Measurements from ENCODE around the gene XRCC4.
A peak's percentile ranks its signal among the peaks of the same experiment; 100 is the strongest.

The XRCC4 gene

GRCh38 chr5:83277154-83277553 lies 199.8 kb downstream of the XRCC4 start:
- DNase-seq (ENCODE audit: low spot score) = no peak

DNA sequence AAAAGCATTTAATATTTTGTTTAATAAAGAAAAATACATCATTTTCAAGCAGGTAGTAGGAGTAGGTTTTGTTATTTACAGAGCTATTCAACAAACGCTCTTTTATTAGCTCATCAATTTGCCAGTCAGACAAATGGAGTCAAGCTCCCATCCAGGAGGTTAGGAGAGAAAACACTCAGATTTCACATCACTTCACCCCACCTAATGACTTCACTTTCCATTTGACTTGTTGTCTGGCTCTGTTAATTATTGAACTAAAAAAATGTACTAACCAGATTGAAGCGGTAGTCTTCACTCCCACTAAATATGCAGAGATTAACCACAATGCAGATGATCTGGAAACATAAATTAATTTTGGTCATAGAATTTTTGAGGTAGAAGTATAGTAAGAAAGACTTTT lies 200.6 kb downstream of the XRCC4 start:
- no peak for DNase-seq (ENCODE audit: low spot score)

DNA sequence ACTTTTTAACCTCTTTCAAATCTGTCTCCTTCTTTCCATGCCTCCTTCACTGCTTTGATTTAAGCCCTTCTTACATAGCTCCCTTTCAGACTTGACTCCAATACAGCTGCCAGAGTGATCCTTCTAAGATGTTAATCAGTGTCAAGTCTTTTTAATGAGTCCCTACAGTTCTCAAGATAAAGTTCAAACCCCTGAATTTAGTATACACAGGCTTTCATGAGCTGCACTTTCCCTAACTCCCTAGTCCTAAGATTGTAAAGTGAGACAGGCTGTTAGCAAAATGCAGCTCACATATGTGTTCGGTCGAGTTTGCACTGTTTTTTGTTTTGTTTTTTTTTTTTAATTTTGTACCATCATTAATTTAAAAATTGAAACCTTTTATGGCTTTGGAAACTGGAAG lies 203.8 kb downstream of the XRCC4 start:
- DNase-seq (ENCODE audit: low spot score) = no peak

GRCh38 chr5:83281658-83282057 lies 204.3 kb downstream of the XRCC4 start:
- DNase-seq (ENCODE audit: low spot score) = peak; percentile 76

DNA sequence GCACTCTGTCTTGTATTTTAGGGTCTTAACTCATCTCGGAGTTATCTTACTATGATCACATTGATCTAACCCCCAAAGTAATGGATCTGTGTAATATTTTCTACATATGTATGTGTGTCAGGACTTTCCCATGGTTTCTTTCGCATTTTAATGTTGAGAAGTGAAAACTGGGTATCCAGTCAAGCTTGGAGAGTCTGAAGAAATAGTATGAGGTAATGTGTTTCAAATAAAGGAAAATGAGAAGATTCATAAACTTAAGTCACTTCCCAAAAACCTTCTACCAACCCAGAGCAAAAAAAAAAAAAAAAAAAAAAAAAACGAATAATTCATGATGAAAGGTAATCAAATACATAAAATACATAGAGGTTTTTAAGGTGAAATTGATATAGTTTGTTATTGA lies 206.4 kb downstream of the XRCC4 start:
- no peak for DNase-seq (ENCODE audit: low spot score)

- DNase-seq (ENCODE audit: low spot score) = no peak
Observed at GRCh38 chr5:83285661-83286398, 208.5 kb downstream of the XRCC4 start.

DNA sequence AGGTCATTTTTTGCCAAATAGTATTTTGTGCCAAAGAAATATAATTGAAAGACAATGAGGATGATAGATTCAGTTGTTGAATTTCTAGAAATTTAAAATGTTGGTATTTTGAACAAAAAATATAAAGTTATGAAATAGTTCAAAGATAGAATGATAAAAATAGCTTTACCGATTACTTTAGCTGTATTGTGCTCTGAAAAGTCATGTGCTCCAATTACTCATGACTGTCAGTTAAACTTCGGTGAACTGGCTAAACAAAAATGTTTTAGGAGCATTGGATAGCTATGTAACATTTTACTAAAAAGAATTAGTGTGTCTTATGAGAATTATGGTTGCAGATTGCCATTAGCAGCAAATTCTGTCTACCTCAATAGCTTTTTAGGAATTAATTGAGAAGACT lies 216.9 kb downstream of the XRCC4 start:
- no peak for DNase-seq (ENCODE audit: low spot score)

GRCh38 chr5:83299353-83299752 lies 222.0 kb downstream of the XRCC4 start:
- DNase-seq (ENCODE audit: low spot score) = no peak

DNA sequence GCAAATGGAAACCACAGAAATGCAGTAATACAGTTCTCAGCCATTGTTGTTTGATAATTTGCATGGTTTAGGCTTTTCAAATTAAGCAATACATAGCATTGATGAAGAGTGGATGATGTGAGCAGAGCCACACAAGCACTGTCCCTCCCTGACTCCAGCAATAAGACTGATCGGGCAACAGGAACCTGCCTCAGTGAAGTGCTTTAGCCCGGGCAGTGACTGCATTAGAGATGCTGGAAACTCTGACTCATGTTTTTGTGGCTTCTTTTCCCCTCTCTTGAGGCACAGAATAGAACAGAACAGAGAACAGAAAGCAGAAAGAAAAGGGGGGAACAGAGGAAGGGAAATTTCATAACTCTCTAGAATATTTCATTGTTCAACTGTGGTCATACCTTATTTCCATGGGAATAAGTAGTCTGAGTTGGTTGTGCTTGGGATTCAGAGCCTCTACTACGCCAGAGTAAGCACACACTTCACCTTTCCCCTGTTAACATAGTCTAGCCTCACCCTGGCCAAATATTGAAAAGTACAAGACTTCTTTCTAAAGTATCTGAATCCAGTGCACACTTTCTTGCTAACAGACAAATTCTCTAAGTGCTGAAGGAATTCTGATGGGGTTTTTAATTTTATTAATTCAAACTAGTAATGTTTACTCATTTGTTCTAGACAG lies 229.4 kb downstream of the XRCC4 start:
- peak; percentile 85 for DNase-seq (ENCODE audit: low spot score)

GRCh38 chr5:83312663-83313062 lies 235.3 kb downstream of the XRCC4 start:
- DNase-seq (ENCODE audit: low spot score) = no peak

GRCh38 chr5:83313436-83313835 lies 236.1 kb downstream of the XRCC4 start:
- peak; percentile 40 for DNase-seq (ENCODE audit: low spot score)

DNA sequence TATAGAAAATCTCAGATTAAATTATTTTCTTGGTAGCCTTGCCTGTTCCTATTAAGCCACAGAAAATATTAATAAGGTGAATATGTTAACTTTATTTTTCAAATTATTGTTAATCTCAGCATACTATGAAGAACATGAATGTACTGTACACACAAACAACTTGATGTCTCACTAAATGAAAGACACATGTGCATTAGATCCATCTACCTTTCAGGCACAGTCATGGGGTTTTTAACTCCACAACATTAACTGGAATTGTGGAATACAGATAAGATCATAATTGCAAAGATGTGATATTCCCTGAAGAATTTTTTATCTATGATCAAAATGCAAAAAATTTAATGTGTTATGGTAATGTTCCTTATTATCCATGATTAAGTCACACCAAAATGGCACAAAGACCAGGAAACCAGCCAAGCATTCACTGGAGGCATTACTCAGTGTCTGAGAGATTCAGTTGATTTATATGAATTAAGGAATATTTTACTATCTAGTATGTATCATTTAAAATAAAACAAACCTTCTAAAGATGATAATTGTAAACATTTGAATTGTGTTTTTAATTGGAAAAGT lies 244.2 kb downstream of the XRCC4 start:
- DNase-seq (ENCODE audit: low spot score) = no peak

GRCh38 chr5:83322273-83322924 lies 245.1 kb downstream of the XRCC4 start:
- DNase-seq (ENCODE audit: low spot score) = no peak

DNA sequence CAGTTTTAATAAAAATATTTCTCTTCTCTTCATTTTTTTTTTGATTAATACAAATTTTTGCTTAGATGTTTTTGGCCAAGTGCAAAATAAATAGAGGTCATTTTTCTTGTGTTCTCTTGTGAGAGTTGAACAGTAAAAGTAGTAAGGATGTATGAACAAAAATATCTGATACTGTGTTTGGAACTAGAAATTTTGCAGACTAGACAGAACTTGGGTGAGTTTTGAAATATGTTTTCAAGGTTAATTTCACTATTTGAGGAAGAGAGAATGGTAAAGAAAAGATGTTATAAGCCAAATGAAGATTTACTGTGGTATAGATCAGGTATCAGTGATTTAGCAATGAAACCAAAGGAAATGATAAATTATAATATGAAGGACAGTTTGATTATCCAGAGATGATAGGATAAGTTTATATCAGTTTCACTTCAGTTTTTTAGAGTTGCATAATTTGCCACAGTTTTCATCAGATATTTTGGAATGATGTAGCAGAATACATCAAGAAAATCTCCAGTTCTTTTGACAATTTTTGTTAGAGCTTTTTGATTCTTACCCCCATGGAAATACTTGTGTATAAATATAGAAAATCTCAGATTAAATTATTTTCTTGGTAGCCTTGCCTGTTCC lies 246.3 kb downstream of the XRCC4 start:
- DNase-seq (ENCODE audit: low spot score) = no peak

DNA sequence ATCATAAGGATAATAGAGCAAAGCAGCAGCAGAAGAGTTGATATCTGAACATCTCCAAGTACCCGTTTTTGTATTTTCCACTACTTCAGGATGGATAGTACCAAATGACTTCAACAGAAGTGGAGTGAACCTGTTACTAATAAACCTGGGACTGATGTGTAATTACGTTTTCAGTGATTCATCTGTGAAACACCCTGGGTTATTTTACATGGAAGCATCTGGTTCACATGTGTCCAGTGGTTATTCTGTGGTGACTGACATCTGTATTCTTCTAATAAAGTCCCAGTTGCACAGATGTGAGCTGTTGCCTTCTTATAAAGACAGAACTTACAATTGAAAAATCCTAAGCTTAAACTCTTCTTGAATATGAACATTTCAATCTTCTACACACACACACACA lies 254.5 kb downstream of the XRCC4 start:
- DNase-seq (ENCODE audit: low spot score) = peak; percentile 25

GRCh38 chr5:83337453-83338035 lies 260.2 kb downstream of the XRCC4 start:
- DNase-seq (ENCODE audit: low spot score) = no peak

GRCh38 chr5:83340511-83340918 lies 263.2 kb downstream of the XRCC4 start:
- no peak for DNase-seq (ENCODE audit: low spot score)

DNA sequence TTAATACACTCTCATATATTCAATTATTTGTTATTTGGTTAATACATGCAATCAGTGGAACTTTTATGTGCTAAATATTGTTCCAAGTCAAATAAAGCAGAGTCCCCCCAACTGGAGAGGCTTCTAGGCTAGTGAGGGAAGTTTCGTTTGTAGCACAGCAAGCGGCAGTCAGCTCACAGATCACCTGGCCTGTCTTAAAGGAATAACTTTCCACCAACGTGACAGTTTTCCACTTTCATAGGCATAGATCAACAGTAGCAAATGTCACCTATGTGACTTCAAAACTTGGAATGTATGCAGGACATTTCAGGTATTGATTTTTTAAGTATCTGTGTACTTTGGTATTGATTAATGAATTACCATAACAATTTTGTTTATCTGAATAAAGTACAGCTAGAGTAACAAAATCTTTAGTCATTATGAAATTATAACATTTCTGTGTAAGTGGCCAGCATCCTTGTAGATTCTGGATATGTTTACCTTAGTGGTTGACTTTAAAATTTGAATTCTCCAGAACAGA lies 264.5 kb downstream of the XRCC4 start:
- DNase-seq (ENCODE audit: low spot score) = no peak

DNA sequence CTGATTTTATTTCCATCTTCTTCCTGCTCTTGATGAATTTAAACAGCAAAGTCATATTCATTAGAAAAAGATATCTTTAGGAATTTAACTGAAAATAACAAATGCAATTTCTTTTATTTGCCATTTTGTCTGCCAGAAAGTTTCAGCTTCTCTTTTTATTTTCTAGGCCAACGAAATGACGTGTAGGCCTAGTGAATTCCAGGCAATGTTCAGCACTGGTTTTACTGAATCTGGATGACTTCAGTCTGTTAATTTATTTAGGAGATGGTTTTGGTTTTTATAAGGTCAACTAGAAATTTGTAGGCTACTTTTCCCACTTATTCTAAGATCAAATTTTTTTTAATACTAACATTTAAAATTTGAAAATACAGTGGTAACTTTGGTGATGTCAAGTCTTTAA lies 265.1 kb downstream of the XRCC4 start:
- DNase-seq (ENCODE audit: low spot score) = peak; percentile 6

GRCh38 chr5:83343299-83343698 lies 266.0 kb downstream of the XRCC4 start:
- no peak for DNase-seq (ENCODE audit: low spot score)

DNA sequence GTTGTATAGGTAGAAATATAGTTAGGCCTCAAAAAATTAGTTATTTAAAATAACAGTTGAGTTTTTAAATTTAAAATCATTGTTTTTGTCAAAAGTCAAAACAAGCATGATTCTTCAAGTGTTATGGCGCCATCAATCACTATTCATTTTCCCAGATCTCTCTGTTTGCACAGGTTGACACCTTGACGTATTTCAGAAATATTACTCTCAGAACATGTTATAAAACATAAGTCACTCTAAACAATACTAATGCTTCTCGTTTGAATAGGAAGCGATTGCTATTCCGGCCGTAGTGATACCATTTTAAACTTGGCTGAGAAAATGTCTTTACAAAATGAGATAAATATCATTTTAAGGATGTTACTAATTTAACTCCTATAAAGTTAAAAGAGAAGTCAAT lies 268.1 kb downstream of the XRCC4 start:
- no peak for DNase-seq (ENCODE audit: low spot score)

DNA sequence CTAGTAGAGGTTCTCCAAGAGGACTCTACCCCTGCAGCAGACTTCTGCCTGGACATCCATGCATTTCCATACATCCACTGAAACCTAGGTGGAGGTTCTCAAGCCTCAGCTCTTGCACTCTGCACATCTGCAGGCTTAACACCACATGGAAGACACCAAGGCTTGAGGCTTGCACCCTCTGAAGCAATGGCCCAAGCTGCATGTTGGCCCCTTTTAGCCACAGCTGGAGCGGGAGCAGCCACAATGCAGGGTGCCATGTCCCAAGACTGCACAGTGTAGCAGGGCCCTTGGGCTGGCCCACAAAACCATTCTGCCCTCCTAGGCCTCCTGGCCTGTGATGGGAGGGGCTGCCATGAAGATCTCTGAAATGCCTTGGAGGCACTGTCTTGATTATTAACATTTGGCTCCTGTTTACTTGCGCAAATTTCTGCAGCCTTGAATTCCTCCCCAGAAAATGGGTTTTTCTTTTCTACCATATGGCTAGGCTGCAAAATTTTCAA lies 271.0 kb downstream of the XRCC4 start:
- DNase-seq (ENCODE audit: low spot score) = no peak
